Measurements from ENCODE around the gene ADGRF4.

ADGRF4 gene

GRCh38 chr6:47669684-47670513 lies 28.5 kb upstream of the ADGRF4 start:
- Histone ChIP-seq H3K36me3 (ENCODE audit: control insufficient read depth, insufficient read depth, low read length) (no peaks in the 10 kb centered on the region), H3K4me3 (ENCODE audit: low read length) (no peak overlapping the region), H3K27ac (ENCODE audit: low read length) (no peak overlapping the region), H3K27me3 (ENCODE audit: control insufficient read depth, insufficient read depth, low read length) (no peaks in the 10 kb centered on the region), H3K9me3 (ENCODE audit: control insufficient read depth, insufficient read depth, low read length) (no peaks in the 10 kb centered on the region), H3K4me1 (ENCODE audit: control insufficient read depth, insufficient read depth, low read length) (no peaks in the 10 kb centered on the region; the same call in 1 of the 2 replicates)
- WGBS (ENCODE audit: insufficient coverage, insufficient read length): no CpG with 5 or more reads among the region's 6 CpGs
- no peak for DNase-seq (ENCODE audit: low read depth, low spot score)

GRCh38 chr6:47670851-47671250 lies 27.5 kb upstream of the ADGRF4 start:
- Histone ChIP-seq H3K27ac (ENCODE audit: low read length) (no peak overlapping the region), H3K4me1 (ENCODE audit: control insufficient read depth, insufficient read depth, low read length) (no peaks in the 10 kb centered on the region; the same call in 1 of the 2 replicates), H3K36me3 (ENCODE audit: control insufficient read depth, insufficient read depth, low read length) (no peaks in the 10 kb centered on the region), H3K27me3 (ENCODE audit: control insufficient read depth, insufficient read depth, low read length) (no peaks in the 10 kb centered on the region), H3K9me3 (ENCODE audit: control insufficient read depth, insufficient read depth, low read length) (no peaks in the 10 kb centered on the region), H3K4me3 (ENCODE audit: low read length) (no peak overlapping the region)
- no CpG with 5 or more reads among the region's 3 CpGs for WGBS (ENCODE audit: insufficient coverage, insufficient read length)
- no peak for DNase-seq (ENCODE audit: low read depth, low spot score)

DNA sequence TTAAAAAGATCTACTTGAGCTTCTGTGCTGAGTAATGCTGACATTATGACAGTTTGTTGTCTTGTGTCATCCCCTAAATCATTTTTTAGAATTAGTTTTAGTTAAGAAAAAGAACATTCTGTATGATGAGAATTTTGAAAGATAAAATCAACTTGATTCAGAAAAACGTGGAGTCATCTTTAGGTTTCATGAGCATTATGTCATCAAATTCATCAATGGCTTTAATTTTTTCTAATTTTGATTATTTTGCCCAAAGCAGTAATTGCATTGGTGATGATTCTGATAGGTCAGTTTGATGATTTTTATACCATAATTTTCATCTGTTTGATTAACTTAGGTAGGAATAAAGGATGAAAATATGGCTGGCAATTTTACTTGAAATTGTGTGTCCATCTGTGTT lies 26.6 kb upstream of the ADGRF4 start:
- Histone ChIP-seq H3K27me3 (ENCODE audit: control insufficient read depth, insufficient read depth, low read length) (no peaks in the 10 kb centered on the region), H3K36me3 (ENCODE audit: control insufficient read depth, insufficient read depth, low read length) (no peaks in the 10 kb centered on the region), H3K4me3 (ENCODE audit: low read length) (no peak overlapping the region), H3K4me1 (ENCODE audit: control insufficient read depth, insufficient read depth, low read length) (no peaks in the 10 kb centered on the region; the same call in 1 of the 2 replicates), H3K27ac (ENCODE audit: low read length) (no peak overlapping the region), H3K9me3 (ENCODE audit: control insufficient read depth, insufficient read depth, low read length) (no peaks in the 10 kb centered on the region)
- no CpG with 5 or more reads among the region's 1 CpG for WGBS (ENCODE audit: insufficient coverage, insufficient read length)
- DNase-seq (ENCODE audit: low read depth, low spot score): no peak

GRCh38 chr6:47672816-47673215 lies 25.6 kb upstream of the ADGRF4 start:
- Histone ChIP-seq H3K36me3 (ENCODE audit: control insufficient read depth, insufficient read depth, low read length) (no peaks in the 10 kb centered on the region), H3K4me1 (ENCODE audit: control insufficient read depth, insufficient read depth, low read length) (no peaks in the 10 kb centered on the region; the same call in 1 of the 2 replicates), H3K4me3 (ENCODE audit: low read length) (no peak overlapping the region), H3K27ac (ENCODE audit: low read length) (no peak overlapping the region), H3K27me3 (ENCODE audit: control insufficient read depth, insufficient read depth, low read length) (no peaks in the 10 kb centered on the region), H3K9me3 (ENCODE audit: control insufficient read depth, insufficient read depth, low read length) (no peaks in the 10 kb centered on the region)
- WGBS (ENCODE audit: insufficient coverage, insufficient read length): no CpG with 5 or more reads among the region's 1 CpG
- DNase-seq (ENCODE audit: low read depth, low spot score): no peak

GRCh38 chr6:47674673-47675072 lies 23.7 kb upstream of the ADGRF4 start:
- no peaks in the 10 kb centered on the region for H3K9me3 ChIP-seq (ENCODE audit: control insufficient read depth, insufficient read depth, low read length)
- H3K36me3 ChIP-seq (ENCODE audit: control insufficient read depth, insufficient read depth, low read length): no peaks in the 10 kb centered on the region
- WGBS (ENCODE audit: insufficient coverage, insufficient read length): no CpG with 5 or more reads among the region's 3 CpGs
- DNase-seq (ENCODE audit: low read depth, low spot score): no peak
- no peaks in the 10 kb centered on the region; the same call in 1 of the 2 replicates for H3K4me1 ChIP-seq (ENCODE audit: control insufficient read depth, insufficient read depth, low read length)
- no peaks in the 10 kb centered on the region for H3K27me3 ChIP-seq (ENCODE audit: control insufficient read depth, insufficient read depth, low read length)
- no peak overlapping the region for H3K4me3 ChIP-seq (ENCODE audit: low read length)
- H3K27ac ChIP-seq (ENCODE audit: low read length): no peak overlapping the region

GRCh38 chr6:47677381-47678100 lies 20.8 kb upstream of the ADGRF4 start:
- Histone ChIP-seq H3K9me3 (ENCODE audit: control insufficient read depth, insufficient read depth, low read length) (no peaks in the 10 kb centered on the region), H3K27me3 (ENCODE audit: control insufficient read depth, insufficient read depth, low read length) (no peaks in the 10 kb centered on the region), H3K4me3 (ENCODE audit: low read length) (no peak overlapping the region), H3K27ac (ENCODE audit: low read length) (no peak overlapping the region), H3K4me1 (ENCODE audit: control insufficient read depth, insufficient read depth, low read length) (no peaks in the 10 kb centered on the region), H3K36me3 (ENCODE audit: control insufficient read depth, insufficient read depth, low read length) (no peaks in the 10 kb centered on the region)
- WGBS (ENCODE audit: insufficient coverage, insufficient read length): no CpG with 5 or more reads among the region's 4 CpGs
- DNase-seq (ENCODE audit: low read depth, low spot score): no peak

- H3K27ac ChIP-seq (ENCODE audit: low read length): no peak overlapping the region
- H3K36me3 ChIP-seq (ENCODE audit: control insufficient read depth, insufficient read depth, low read length): no peaks in the 10 kb centered on the region
- no peaks in the 10 kb centered on the region for H3K9me3 ChIP-seq (ENCODE audit: control insufficient read depth, insufficient read depth, low read length)
- no peaks in the 10 kb centered on the region for H3K4me1 ChIP-seq (ENCODE audit: control insufficient read depth, insufficient read depth, low read length)
- WGBS (ENCODE audit: insufficient coverage, insufficient read length): no CpG with 5 or more reads among the region's 1 CpG
- no peak for DNase-seq (ENCODE audit: low read depth, low spot score)
- no peak overlapping the region for H3K4me3 ChIP-seq (ENCODE audit: low read length)
- no peaks in the 10 kb centered on the region for H3K27me3 ChIP-seq (ENCODE audit: control insufficient read depth, insufficient read depth, low read length)
Observed at GRCh38 chr6:47678739-47679138, 19.6 kb upstream of the ADGRF4 start.

DNA sequence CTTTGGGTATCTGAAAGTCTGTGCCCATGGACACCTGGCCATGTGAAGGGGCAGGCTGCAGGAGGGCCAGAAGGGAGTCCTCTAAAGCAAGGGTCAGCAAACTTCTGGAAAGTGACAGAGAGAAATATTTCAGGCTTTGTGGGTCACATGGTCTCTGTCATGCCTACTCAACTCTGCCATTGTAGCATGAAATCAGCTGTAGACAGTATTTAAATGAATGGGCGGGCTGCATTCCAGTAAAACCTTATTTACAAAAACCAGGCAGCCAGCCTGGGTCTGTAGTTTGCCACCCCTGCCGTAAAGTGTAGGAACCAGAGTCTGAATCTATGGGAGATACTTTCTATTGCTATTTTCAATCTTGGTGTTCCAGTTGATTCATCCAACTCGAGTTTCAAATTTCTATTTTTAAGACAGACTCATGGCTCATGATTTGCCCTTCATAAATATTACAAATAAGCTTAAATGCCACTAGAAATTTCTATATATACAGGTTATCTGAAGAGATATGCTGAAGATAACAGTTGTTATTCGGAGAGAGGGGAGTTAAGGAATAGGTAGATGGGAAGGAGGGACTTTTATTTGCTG lies 19.0 kb upstream of the ADGRF4 start:
- no peaks in the 10 kb centered on the region for H3K27me3 ChIP-seq (ENCODE audit: control insufficient read depth, insufficient read depth, low read length)
- WGBS (ENCODE audit: insufficient coverage, insufficient read length): 100% methylated on average over 1 of the region's 4 CpGs
- H3K27ac ChIP-seq (ENCODE audit: low read length): no peak overlapping the region
- H3K4me3 ChIP-seq (ENCODE audit: low read length): no peak overlapping the region
- H3K9me3 ChIP-seq (ENCODE audit: control insufficient read depth, insufficient read depth, low read length): no peaks in the 10 kb centered on the region
- no peaks in the 10 kb centered on the region for H3K36me3 ChIP-seq (ENCODE audit: control insufficient read depth, insufficient read depth, low read length)
- no peaks in the 10 kb centered on the region for H3K4me1 ChIP-seq (ENCODE audit: control insufficient read depth, insufficient read depth, low read length)
- DNase-seq (ENCODE audit: low read depth, low spot score): no peak

DNA sequence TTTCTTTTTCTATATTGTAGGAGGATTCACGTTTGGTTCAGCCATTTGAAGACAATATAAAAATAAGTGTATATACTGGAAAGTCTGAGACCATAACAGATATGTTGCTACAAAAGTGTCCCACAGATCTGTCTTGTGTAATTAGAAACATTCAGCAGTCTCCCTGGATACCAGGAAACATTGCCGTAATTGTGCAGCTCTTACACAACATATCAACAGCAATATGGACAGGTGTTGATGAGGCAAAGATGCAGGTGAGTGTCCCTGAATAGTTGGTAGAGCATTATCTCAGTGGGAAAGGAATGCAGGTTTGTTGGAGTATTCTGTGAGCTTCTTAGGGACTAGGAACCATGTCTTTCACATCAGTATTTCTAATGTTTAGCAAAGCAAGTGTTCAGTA lies 18.3 kb upstream of the ADGRF4 start:
- no peaks in the 10 kb centered on the region for H3K27me3 ChIP-seq (ENCODE audit: control insufficient read depth, insufficient read depth, low read length)
- H3K4me1 ChIP-seq (ENCODE audit: control insufficient read depth, insufficient read depth, low read length): no peaks in the 10 kb centered on the region
- no peak for DNase-seq (ENCODE audit: low read depth, low spot score)
- no peak overlapping the region for H3K4me3 ChIP-seq (ENCODE audit: low read length)
- no peaks in the 10 kb centered on the region for H3K36me3 ChIP-seq (ENCODE audit: control insufficient read depth, insufficient read depth, low read length)
- no peaks in the 10 kb centered on the region for H3K9me3 ChIP-seq (ENCODE audit: control insufficient read depth, insufficient read depth, low read length)
- H3K27ac ChIP-seq (ENCODE audit: low read length): no peak overlapping the region
- no CpG with 5 or more reads among the region's 2 CpGs for WGBS (ENCODE audit: insufficient coverage, insufficient read length)

DNA sequence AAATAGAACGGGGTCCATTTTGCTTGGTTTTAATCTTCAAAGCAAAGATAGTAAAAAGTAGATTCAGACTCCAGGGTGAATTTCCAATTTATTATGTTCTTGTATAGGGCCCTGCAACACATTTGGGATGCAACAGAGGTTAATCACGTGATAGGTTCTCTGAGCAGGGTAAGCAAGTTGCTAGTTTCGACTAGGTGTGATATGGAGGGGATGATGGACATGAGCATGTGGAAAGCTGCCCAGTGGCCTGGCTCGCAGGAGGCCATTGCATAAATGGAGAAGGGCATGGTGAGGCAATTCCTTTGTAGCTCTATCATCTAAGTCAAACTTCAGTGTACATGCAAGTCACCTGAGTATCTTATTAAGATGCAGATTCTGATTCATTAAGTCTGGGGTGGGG lies 17.7 kb upstream of the ADGRF4 start:
- H3K4me3 ChIP-seq (ENCODE audit: low read length): no peak overlapping the region
- no peak for DNase-seq (ENCODE audit: low read depth, low spot score)
- H3K4me1 ChIP-seq (ENCODE audit: control insufficient read depth, insufficient read depth, low read length): no peaks in the 10 kb centered on the region
- no CpG with 5 or more reads among the region's 4 CpGs for WGBS (ENCODE audit: insufficient coverage, insufficient read length)
- H3K36me3 ChIP-seq (ENCODE audit: control insufficient read depth, insufficient read depth, low read length): no peaks in the 10 kb centered on the region
- H3K9me3 ChIP-seq (ENCODE audit: control insufficient read depth, insufficient read depth, low read length): no peaks in the 10 kb centered on the region
- H3K27ac ChIP-seq (ENCODE audit: low read length): no peak overlapping the region
- H3K27me3 ChIP-seq (ENCODE audit: control insufficient read depth, insufficient read depth, low read length): no peaks in the 10 kb centered on the region
